ENCODE results near the gene ARHGAP25. TPM values are rescaled to one million over a fixed set of nuclear protein-coding genes. Genes with fewer than 3 reads are reported as not detected.

The ARHGAP25 gene
- total and polyA plus RNA-seq, 2 donors (not counting 1 experiment from before 2014, with no cell fraction given) = 2.7 to 5.8 TPM

- H3K36me3 ChIP-seq (ENCODE audit: control insufficient read depth, insufficient read depth, low read length) = no peaks in the 10 kb centered on the region
- H2AFZ ChIP-seq (ENCODE audit: low read length) = no peak overlapping the region
- H3K4me1 ChIP-seq (ENCODE audit: control insufficient read depth, extremely low read depth, insufficient read depth, low read length) = peaks cover 2% of the 10 kb centered on the region
- H3K27ac ChIP-seq (ENCODE audit: insufficient read depth, low read length) = no peak overlapping the region
- no peak overlapping the region for H3K9ac ChIP-seq (ENCODE audit: insufficient read depth, low read length)
- no peaks in the 10 kb centered on the region for H3K79me2 ChIP-seq (ENCODE audit: control insufficient read depth, insufficient read depth, low read length)
- H3K4me2 ChIP-seq (ENCODE audit: extremely low read depth, insufficient read depth, low read length) = no peak overlapping the region
- no peak for DNase-seq (ENCODE audit: low read depth in 2 of 2)
- no peaks in the 10 kb centered on the region for H3K27me3 ChIP-seq (ENCODE audit: control insufficient read depth, insufficient read depth, low read length)
- H4K20me1 ChIP-seq (ENCODE audit: control insufficient read depth, extremely low read depth, insufficient read depth, low read length) = no peaks in the 10 kb centered on the region
- TF ChIP-seq CTCF (conservative IDR thresholded peaks at IDR 0.05 in 1 of 2, IDR thresholded peaks at IDR 0.05 in 1 of 2; ENCODE audit: low read depth in 1 of 2, low read length in 2 of 2) (no peak), EZH2 (IDR thresholded peaks at IDR 0.05; ENCODE audit: low read length, missing control alignments) (no peak)
- no peak overlapping the region for H3K4me3 ChIP-seq (replicated peaks in 1 of 4; ENCODE audit: control extremely low read depth in 1 of 4, insufficient read depth in 1 of 4, low read depth in 3 of 4, low read length in 4 of 4)
- no peaks in the 10 kb centered on the region for H3K9me3 ChIP-seq (ENCODE audit: control insufficient read depth, insufficient read depth, low read depth, low read length)
Measured at GRCh38 chr2:68857202-68857845, 122.7 kb downstream of the ARHGAP25 start.

- no peak for DNase-seq (ENCODE audit: low read depth in 2 of 2)
- Histone ChIP-seq H3K4me1 (ENCODE audit: control insufficient read depth, extremely low read depth, insufficient read depth, low read length) (peaks cover 2% of the 10 kb centered on the region), H3K9ac (ENCODE audit: insufficient read depth, low read length) (no peak overlapping the region), H3K79me2 (ENCODE audit: control insufficient read depth, insufficient read depth, low read length) (no peaks in the 10 kb centered on the region), H3K4me2 (ENCODE audit: extremely low read depth, insufficient read depth, low read length) (no peak overlapping the region), H3K27ac (ENCODE audit: insufficient read depth, low read length) (no peak overlapping the region), H4K20me1 (ENCODE audit: control insufficient read depth, extremely low read depth, insufficient read depth, low read length) (no peaks in the 10 kb centered on the region), H2AFZ (ENCODE audit: low read length) (no peak overlapping the region), H3K9me3 (ENCODE audit: control insufficient read depth, insufficient read depth, low read depth, low read length) (no peaks in the 10 kb centered on the region), H3K4me3 (replicated peaks in 1 of 4; ENCODE audit: control extremely low read depth in 1 of 4, insufficient read depth in 1 of 4, low read depth in 3 of 4, low read length in 4 of 4) (no peak overlapping the region), H3K36me3 (ENCODE audit: control insufficient read depth, insufficient read depth, low read length) (no peaks in the 10 kb centered on the region), H3K27me3 (ENCODE audit: control insufficient read depth, insufficient read depth, low read length) (no peaks in the 10 kb centered on the region)
- TF ChIP-seq CTCF (conservative IDR thresholded peaks at IDR 0.05 in 1 of 2, IDR thresholded peaks at IDR 0.05 in 1 of 2; ENCODE audit: low read depth in 1 of 2, low read length in 2 of 2) (no peak), EZH2 (IDR thresholded peaks at IDR 0.05; ENCODE audit: low read length, missing control alignments) (no peak)
Measured at GRCh38 chr2:68857855-68858456, 123.3 kb downstream of the ARHGAP25 start.

- Histone ChIP-seq H3K27me3 (ENCODE audit: control insufficient read depth, insufficient read depth, low read length) (no peaks in the 10 kb centered on the region), H2AFZ (ENCODE audit: low read length) (no peak overlapping the region), H3K27ac (ENCODE audit: insufficient read depth, low read length) (no peak overlapping the region), H3K79me2 (ENCODE audit: control insufficient read depth, insufficient read depth, low read length) (no peaks in the 10 kb centered on the region), H3K36me3 (ENCODE audit: control insufficient read depth, insufficient read depth, low read length) (no peaks in the 10 kb centered on the region), H3K9me3 (ENCODE audit: control insufficient read depth, insufficient read depth, low read depth, low read length) (no peaks in the 10 kb centered on the region), H3K9ac (ENCODE audit: insufficient read depth, low read length) (no peak overlapping the region), H3K4me3 (replicated peaks in 1 of 4; ENCODE audit: control extremely low read depth in 1 of 4, insufficient read depth in 1 of 4, low read depth in 3 of 4, low read length in 4 of 4) (no peak overlapping the region), H3K4me2 (ENCODE audit: extremely low read depth, insufficient read depth, low read length) (no peak overlapping the region), H4K20me1 (ENCODE audit: control insufficient read depth, extremely low read depth, insufficient read depth, low read length) (no peaks in the 10 kb centered on the region), H3K4me1 (ENCODE audit: control insufficient read depth, extremely low read depth, insufficient read depth, low read length) (peaks cover 2% of the 10 kb centered on the region)
- DNase-seq (ENCODE audit: low read depth in 2 of 2) = no peak
- TF ChIP-seq EZH2 (IDR thresholded peaks at IDR 0.05; ENCODE audit: low read length, missing control alignments) (no peak), CTCF (conservative IDR thresholded peaks at IDR 0.05 in 1 of 2, IDR thresholded peaks at IDR 0.05 in 1 of 2; ENCODE audit: low read depth in 1 of 2, low read length in 2 of 2) (no peak)
Measured at GRCh38 chr2:68860111-68860510, 125.5 kb downstream of the ARHGAP25 start.

Measured in fibroblast of lung (primary cell).